Fibroblast of skin of right biceps (primary cell): Measurements from ENCODE around the gene CHRNE.

Experiments used
- DNase-seq: peaks from one replicate; pipeline ENCODE4 v3.0.0-alpha.2; 2013

The CHRNE gene

GRCh38 chr17:4851084-4851483 lies 51.8 kb downstream of the CHRNE start:
- no peak for DNase-seq

GRCh38 chr17:4850246-4850645 lies 52.7 kb downstream of the CHRNE start:
- DNase-seq: no peak

- DNase-seq: no peak
Measured at GRCh38 chr17:4849011-4849536, 53.8 kb downstream of the CHRNE start.
